Tibial nerve (tissue), 3 donors: ENCODE data around the gene TKTL1.
"Not testable (repeated sequence)": the region's sequence is repeated elsewhere in the genome, so short reads cannot be mapped to it uniquely, and the experiment has no call there.

Source experiments
- CTCF ChIP-seq, 5 experiments: fragments of 200-600 bp in 3 of 5; fragments of 450-650 bp in 2 of 5; sonication (generic) in 3 of 5; IDR thresholded peaks; one replicate each; pipeline ENCODE4 v1.5.1; 2016 to 2019; ENCODE audit warnings: antibody characterized with exemption in 5 of 5, mild to moderate bottlenecking in 3 of 5, moderate library complexity in 2 of 5
- POLR2A ChIP-seq, 2 donors: fragments of 450-650 bp; IDR thresholded peaks; one replicate each; pipeline ENCODE4 v1.6.1; 2017; ENCODE audit warnings: antibody characterized with exemption in 2 of 2, mild to moderate bottlenecking in 2 of 2, moderate library complexity in 2 of 2

DNA sequence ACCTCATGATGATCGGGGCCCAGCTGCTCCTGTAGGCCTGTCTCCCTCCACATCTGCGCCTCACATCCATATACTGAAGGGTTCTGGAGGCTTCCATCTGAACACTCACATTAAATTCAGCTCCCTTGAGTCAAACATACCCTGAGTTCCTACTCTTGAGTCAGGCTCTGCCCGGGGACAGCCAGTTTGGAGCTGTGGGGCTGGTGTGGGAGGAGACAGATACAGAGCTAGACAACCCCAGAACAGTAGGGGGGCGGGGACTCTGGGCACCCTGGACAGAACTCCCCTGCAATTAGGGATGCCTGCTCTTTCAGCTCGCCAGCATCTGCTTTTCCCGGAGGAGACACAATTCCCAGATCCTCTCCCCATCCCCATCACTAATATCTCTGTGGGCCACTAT lies 32.5 kb upstream of the TKTL1 start:
- TF ChIP-seq CTCF, POLR2A (IDR thresholded peaks at IDR 0.05): not testable (repeated sequence)
